Measurements from ENCODE around the gene PTPRG.

- TF ChIP-seq CTCF (conservative IDR thresholded peaks at IDR 0.05 in 1 of 2, IDR thresholded peaks at IDR 0.05 in 1 of 2; ENCODE audit: low read depth in 1 of 2, low read length in 2 of 2): no peak
- no peak for TF ChIP-seq EZH2 (IDR thresholded peaks at IDR 0.05; ENCODE audit: low read length, missing control alignments)
These were observed 430.3 kb downstream of the PTPRG start for GRCh38 chr3:61991706-61992105.
